Sigmoid colon (tissue), 4 donors: ENCODE results near the gene CLEC2L.

Source experiments
- CTCF ChIP-seq, 4 experiments: fragments of 450-650 bp in 3 of 4; fragments of 200-600 bp in 1 of 4; IDR thresholded peaks; one replicate each; pipeline ENCODE4 v1.5.1; 2016 to 2019; ENCODE audit warnings: antibody characterized with exemption in 4 of 4, mild to moderate bottlenecking in 3 of 4, moderate library complexity in 2 of 4
- POLR2AphosphoS5 ChIP-seq, 4 donors: sonication (generic); formaldehyde crosslinking; IDR thresholded peaks; one replicate each; pipeline ENCODE4 v1.6.1; 2017; ENCODE audit warnings: antibody characterized with exemption in 4 of 4

- TF ChIP-seq POLR2AphosphoS5 (IDR thresholded peaks at IDR 0.05) (no peak), CTCF (IDR thresholded peaks at IDR 0.05) (no peak)
These were observed 64.0 kb downstream of the CLEC2L start for GRCh38 chr7:139587535-139587934.
